Activated naive CD8-positive, alpha-beta T cell treated with anti-CD3 and anti-CD28 coated beads, Interleukin-2, amount 10 ng/mL, durations not matched to agents 7 days and 5 days (primary cell): Measurements from ENCODE around the gene GGTLC1. TPM values are rescaled to one million over a fixed set of nuclear protein-coding genes. Genes with fewer than 3 reads are reported as not detected.
"Not testable (repeated sequence)": the region's sequence is repeated elsewhere in the genome, so short reads cannot be mapped to it uniquely, and the experiment has no call there.

Experiments used
- ATAC-seq: fragments of 150-1000 bp; cut with Tn5 transposase; one replicate; pipeline ENCODE4 v1.10.0; 2021; ENCODE audit warnings: low read depth, moderate library complexity
- POLR2A ChIA-PET: fragments of 350-600 bp; sonication (Branson Sonifier 250); formaldehyde crosslinking; loops from one replicate; lab custom pipeline; 2021; ENCODE audit warnings: antibody characterized with exemption; lab: Charles Lee
- DNase-seq: peaks from one replicate; pipeline ENCODE4 v3.0.0; 2021
- H3K27ac Mint-ChIP-seq: one replicate; pipeline ENCODE4 v1.8.0; 2022; ENCODE audit warnings: mild to moderate bottlenecking, mixed read lengths
- H3K27me3 Mint-ChIP-seq: one replicate; pipeline ENCODE4 v1.8.0; 2022; ENCODE audit warnings: mild to moderate bottlenecking, moderate library complexity, mixed read lengths
- H3K36me3 Mint-ChIP-seq: one replicate; pipeline ENCODE4 v1.8.0; 2021; ENCODE audit warnings: mild to moderate bottlenecking, mixed read lengths
- H3K4me1 Mint-ChIP-seq: one replicate; pipeline ENCODE4 v1.8.0; 2021; ENCODE audit warnings: mixed read lengths
- H3K4me3 Mint-ChIP-seq: one replicate; pipeline ENCODE4 v1.8.0; 2022; ENCODE audit warnings: mild to moderate bottlenecking, moderate library complexity, mixed read lengths
- H3K9me3 Mint-ChIP-seq: one replicate; pipeline ENCODE4 v1.8.0; 2021; ENCODE audit warnings: mixed read lengths
- total RNA-seq, 2 experiments: library from RNA; stranded (reverse); gene quantifications; one replicate each; pipeline ENCODE4 v1.2.3, GENCODE V29; 2021

Gene GGTLC1
- total RNA-seq, 2 experiments from 2014 or later, result not detected

DNA sequence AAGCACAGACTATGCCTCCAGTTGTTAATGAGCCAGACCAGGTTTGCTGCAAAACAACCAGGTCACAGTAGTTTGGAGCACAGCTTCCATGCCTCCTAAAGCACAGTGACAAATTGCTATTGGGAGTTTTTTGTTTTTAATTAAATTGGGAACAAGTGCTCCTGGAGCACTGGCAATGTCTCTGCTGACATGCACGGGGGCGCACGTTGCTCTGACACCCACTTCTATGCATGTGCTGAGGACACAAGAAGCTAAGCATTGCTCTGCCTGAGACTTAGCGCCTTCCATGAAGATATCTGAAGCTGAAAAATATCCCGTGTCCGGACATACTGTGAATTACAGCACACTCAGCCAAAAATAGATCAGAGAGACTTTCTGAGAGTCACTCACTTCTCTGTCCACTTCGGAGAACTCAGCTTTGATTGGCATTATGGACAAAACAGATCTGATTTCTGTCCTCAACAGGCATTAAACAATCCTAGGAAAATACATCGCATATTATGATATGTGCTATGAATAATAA is 18.6 kb upstream of the GGTLC1 start:
- POLR2A ChIA-PET, result no interaction called here
- peaks cover 5% of the 10 kb centered on the region for H3K4me1 Mint-ChIP-seq
- ATAC-seq, result no peak
- no peak overlapping the region for H3K27ac Mint-ChIP-seq
- no peaks in the 10 kb centered on the region for H3K9me3 Mint-ChIP-seq
- no peak for DNase-seq
- no peaks in the 10 kb centered on the region for H3K27me3 Mint-ChIP-seq
- no peak overlapping the region for H3K4me3 Mint-ChIP-seq
- H3K36me3 Mint-ChIP-seq, result no peaks in the 10 kb centered on the region

DNA sequence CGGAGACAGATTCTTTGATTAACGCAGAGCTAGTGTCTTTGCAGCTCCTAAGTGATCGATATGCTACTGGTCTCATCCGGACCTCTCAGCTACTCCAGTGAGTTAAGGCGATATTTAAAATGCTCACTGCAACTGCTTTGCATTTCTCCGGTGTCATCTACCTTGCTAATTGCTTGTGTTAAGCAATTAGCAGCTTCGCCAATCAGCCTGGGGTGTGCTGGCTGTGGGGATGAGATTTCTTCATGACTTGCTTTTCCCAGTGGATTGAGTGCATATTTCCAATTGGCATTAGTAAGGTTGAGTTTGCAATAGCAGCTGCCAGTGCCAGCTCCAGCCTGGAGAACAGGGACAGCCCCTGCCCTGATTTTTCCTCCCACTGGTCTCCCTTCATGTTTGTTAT is 18.0 kb upstream of the GGTLC1 start:
- Mint-ChIP-seq H3K9me3 (no peaks in the 10 kb centered on the region), H3K4me3 (no peak overlapping the region), H3K27me3 (peaks cover 4% of the 10 kb centered on the region), H3K36me3 (no peaks in the 10 kb centered on the region), H3K4me1 (peaks cover 3% of the 10 kb centered on the region), H3K27ac (no peak overlapping the region)
- DNase-seq (no peak), ATAC-seq (no peak)
- POLR2A ChIA-PET, result no interaction called here

DNA sequence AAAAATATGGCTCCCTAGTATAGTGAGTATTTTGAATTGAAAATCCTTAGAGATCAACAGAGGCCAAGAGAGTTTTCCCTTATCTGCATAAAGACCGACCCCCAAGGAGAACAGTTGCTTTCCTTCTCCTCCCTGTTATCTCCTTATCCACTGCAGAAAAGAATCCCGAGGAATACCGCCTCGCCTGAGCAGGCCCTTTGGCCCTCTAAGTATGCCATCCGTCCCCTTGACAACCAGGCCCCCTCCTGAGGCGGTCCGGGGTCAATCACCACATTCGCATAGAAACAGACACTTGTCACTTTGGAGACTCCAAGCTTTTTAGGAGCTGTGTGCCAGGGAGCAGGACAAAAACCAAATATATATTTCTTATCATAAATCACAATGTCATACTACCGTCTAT is 15.9 kb upstream of the GGTLC1 start:
- Mint-ChIP-seq H3K36me3 (no peaks in the 10 kb centered on the region), H3K9me3 (no peaks in the 10 kb centered on the region), H3K27ac (no peak overlapping the region), H3K4me3 (no peak overlapping the region), H3K27me3 (peaks cover 15% of the 10 kb centered on the region), H3K4me1 (peaks cover 2% of the 10 kb centered on the region)
- ATAC-seq (no peak), DNase-seq (no peak)
- POLR2A ChIA-PET, result no interaction called here

DNA sequence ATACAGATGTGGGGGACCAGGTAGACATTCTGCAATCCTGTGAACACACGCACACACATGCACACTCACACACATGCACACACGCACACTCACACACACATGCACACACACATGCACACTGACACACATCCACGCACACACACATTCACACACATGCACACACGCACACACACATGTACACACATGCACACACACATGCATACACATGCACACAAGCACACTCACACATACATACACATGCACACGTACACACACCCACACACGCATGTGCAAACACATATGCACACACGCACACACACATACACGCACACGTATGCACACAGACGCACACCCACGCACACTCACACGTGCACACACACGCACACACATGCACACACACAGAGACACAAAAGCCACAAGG is 14.3 kb upstream of the GGTLC1 start:
- Mint-ChIP-seq H3K27ac (no peak overlapping the region), H3K4me1 (no peaks in the 10 kb centered on the region), H3K27me3 (peaks cover 18% of the 10 kb centered on the region), H3K4me3 (no peak overlapping the region), H3K9me3 (no peaks in the 10 kb centered on the region), H3K36me3 (no peaks in the 10 kb centered on the region)
- ATAC-seq, result no peak
- DNase-seq, result no peak
- POLR2A ChIA-PET, result no interaction called here

DNA sequence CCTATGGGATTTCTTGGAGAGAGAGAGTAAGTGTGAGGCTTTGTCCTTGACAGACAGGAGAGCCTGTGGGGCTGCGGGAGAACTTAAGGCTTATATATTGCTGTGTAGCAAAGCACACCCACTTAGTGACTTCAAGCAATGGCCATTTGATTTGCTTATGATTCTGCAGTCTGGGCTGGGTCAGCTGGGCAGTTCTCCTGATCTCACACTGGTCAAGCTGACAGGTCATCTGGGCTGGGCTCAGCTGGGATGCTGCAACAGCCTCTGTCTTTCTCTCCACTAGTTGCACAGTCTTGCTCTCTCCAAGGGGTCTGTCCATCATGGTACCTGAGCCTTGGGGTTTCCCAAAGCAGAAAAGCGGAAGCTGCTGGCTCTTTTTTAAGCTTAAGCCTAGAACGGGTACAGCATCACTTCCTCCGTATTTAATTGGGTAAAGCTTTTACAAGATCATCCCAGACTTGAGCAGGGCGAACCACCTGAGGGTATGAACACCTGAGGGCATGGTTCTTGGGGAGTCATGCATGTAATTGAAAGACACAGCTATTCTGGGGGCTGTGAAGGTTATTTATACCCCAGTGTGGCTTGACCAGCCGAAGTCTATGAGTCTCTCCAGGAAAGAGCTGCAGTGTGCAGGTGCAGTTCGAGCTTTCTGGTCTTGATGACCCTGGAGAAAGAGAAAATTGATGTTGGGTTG is 13.3 kb upstream of the GGTLC1 start:
- peaks cover 18% of the 10 kb centered on the region for H3K27me3 Mint-ChIP-seq
- POLR2A ChIA-PET, result interaction anchor here (0.6 kb wide), 1 partner anchor 786 kb away, joined by 3 read pairs; no protein-coding TSS in a partner anchor
- no peak overlapping the region for H3K4me3 Mint-ChIP-seq
- H3K9me3 Mint-ChIP-seq, result no peaks in the 10 kb centered on the region
- DNase-seq (no peak), ATAC-seq (no peak)
- H3K27ac Mint-ChIP-seq, result no peak overlapping the region
- no peaks in the 10 kb centered on the region for H3K36me3 Mint-ChIP-seq
- H3K4me1 Mint-ChIP-seq, result no peaks in the 10 kb centered on the region

DNA sequence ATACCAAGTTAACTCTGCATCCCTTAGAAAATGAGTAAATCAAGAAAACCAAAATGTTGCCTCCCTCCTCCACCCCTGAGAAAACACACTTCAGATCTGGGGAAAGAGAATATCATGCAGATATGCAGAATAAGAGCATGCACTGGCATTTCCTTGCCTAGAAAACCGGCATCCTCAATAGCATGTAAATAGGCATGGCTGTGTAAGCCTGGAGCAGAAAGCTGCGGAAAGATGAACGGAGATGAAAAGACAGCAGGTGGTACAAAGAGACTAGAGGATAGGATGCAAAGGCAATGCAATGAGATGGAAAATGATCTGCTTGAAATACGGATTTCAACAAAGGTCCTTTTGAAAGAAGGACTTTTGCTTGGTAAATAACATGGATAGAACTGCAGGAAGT is 10.3 kb upstream of the GGTLC1 start:
- Mint-ChIP-seq H3K36me3 (no peaks in the 10 kb centered on the region), H3K4me3 (no peak overlapping the region), H3K27me3 (peaks cover 18% of the 10 kb centered on the region), H3K4me1 (no peaks in the 10 kb centered on the region), H3K9me3 (no peaks in the 10 kb centered on the region), H3K27ac (no peak overlapping the region)
- no peak for ATAC-seq
- POLR2A ChIA-PET, result no interaction called here
- no peak for DNase-seq

DNA sequence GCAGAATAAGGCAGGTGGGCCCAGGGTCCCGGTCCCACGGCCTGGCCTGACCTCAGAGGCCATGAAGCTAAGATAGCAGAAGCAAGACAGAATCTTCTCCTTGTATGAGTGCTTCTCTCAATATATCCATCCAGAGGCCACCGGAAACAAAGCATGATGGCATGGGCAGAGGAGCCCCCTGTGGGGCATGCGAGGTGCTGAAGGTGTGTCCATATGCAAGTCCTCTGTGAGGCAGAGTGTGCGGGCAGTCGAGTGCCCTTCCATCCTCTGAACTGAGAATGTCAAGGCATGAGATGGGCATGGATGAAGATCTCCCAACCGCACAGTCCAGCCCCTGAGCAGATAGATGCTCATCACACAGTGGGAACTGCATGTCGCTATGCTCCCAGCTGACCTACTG is 9.8 kb upstream of the GGTLC1 start:
- H3K27me3 Mint-ChIP-seq, result peaks cover 18% of the 10 kb centered on the region
- no peak overlapping the region for H3K27ac Mint-ChIP-seq
- no peaks in the 10 kb centered on the region for H3K36me3 Mint-ChIP-seq
- no peaks in the 10 kb centered on the region for H3K9me3 Mint-ChIP-seq
- POLR2A ChIA-PET, result no interaction called here
- DNase-seq (no peak), ATAC-seq (no peak)
- H3K4me1 Mint-ChIP-seq, result no peaks in the 10 kb centered on the region
- no peak overlapping the region for H3K4me3 Mint-ChIP-seq

DNA sequence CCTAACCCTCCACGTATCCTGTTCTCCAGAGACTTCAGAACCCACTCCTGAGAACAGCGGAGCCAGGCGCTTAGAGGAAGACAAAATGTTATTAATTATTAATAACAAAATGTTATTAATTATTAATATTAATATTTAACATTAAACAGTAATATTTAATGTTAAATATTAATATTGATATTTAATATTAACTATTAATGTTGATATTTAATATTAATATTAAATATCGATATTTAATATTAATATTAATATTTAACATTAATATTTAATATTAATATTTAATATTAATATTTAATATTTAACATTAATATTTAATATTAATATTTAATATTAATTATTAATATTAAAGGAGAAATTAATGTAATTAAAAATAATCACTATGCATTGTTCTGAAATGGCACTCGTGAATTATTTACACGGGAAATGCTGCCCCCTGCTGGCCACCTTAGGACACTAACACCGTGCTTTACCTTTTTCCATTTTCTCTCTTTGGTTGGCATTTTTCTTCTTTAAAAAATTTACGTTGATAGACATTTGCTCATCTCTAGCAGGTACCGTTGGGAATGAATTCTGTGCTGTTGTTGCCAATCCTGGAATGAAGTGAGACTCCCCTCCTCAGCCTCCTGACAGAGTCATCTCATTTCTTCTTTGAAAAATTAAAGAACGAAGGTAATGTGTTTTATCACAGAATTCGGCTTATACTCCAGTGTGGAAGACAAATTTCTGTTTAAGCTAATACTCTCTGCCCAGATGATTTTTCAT is 7.5 kb upstream of the GGTLC1 start:
- DNase-seq, result peak; percentile 55
- ATAC-seq, result no peak
- Mint-ChIP-seq H3K27ac (no peak overlapping the region), H3K27me3 (peaks cover 11% of the 10 kb centered on the region), H3K9me3 (no peaks in the 10 kb centered on the region), H3K36me3 (no peaks in the 10 kb centered on the region), H3K4me3 (no peak overlapping the region), H3K4me1 (no peaks in the 10 kb centered on the region)
- POLR2A ChIA-PET, result no interaction called here

DNA sequence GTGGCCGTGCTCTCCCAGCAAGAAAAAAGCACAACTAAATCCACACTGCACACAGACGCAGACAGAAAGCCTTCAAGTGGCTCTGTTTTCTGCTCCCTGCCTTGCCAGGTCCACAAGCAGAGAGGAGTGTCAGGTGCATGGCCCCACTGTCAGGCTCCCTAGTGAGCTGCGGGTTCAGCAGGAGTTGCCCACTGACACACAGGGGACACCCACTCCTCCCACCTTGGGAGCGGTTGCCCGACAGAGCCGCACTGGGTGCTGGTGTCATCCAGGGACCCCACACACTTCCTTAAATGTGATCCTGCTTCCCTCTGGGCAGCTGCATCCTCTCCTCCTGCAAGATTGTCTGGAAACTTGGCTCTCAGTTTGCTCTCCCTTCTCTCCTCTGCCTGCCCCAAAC is 6.7 kb upstream of the GGTLC1 start:
- H3K27me3 Mint-ChIP-seq, H3K36me3 Mint-ChIP-seq, H3K4me3 Mint-ChIP-seq, H3K9me3 Mint-ChIP-seq, POLR2A ChIA-PET, ATAC-seq, H3K4me1 Mint-ChIP-seq, H3K27ac Mint-ChIP-seq, DNase-seq: not testable (repeated sequence)

DNA sequence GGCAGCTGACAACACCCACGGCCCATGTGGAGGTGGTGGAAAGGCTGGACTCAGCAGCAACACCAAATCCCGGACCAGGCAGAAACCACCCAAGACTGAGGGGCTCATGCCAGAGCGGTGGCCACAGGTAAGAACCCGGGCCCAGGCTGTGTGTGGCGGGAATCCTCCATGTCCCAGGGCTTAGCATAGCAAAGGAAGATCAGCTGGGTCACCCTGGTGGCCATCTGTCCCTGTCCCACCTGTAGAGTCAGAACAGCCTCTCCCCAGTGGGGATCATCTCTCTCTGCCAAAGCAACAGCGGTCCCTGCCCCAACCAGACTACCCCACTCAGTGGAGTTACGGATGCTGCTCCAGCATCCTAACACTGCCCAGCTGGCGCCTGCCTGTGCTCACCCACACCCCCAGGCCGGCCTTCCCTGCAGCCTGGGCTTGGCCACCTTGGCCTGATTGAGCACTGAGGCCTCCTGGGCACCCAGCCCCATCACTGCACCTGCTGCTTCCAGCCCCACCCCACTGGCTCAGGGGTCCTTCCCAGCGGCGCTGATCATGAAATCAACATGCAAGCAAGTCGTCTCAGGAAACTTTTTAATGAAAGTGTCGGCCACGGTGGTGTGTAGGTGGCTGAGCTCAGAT is 5.5 kb upstream of the GGTLC1 start:
- H3K27me3 Mint-ChIP-seq, H3K4me3 Mint-ChIP-seq, POLR2A ChIA-PET, ATAC-seq, H3K36me3 Mint-ChIP-seq, DNase-seq, H3K27ac Mint-ChIP-seq, H3K9me3 Mint-ChIP-seq, H3K4me1 Mint-ChIP-seq: not testable (repeated sequence)

DNA sequence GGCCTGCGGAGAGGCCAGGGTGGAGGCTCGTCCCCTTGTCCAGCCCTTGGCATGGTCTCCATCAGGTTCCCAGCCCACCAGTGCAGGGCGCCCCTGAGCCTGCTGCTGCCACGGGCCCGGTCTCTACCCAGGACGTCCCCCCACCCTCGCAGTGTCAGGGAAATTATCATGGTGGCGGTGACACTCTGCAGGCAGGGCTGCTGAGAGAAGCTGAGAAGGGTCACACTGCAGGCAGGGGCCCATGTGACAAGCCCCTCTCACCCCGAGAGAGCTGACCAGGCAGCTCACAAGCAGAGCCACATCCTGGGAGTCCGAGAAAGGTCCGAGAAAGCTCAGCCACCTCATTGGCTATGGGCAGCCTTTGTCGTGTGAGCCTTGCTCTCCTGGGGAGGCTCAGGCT is 4.9 kb upstream of the GGTLC1 start:
- H3K4me3 Mint-ChIP-seq, H3K27ac Mint-ChIP-seq, H3K36me3 Mint-ChIP-seq, H3K27me3 Mint-ChIP-seq, DNase-seq, POLR2A ChIA-PET, ATAC-seq, H3K9me3 Mint-ChIP-seq, H3K4me1 Mint-ChIP-seq: not testable (repeated sequence)

DNA sequence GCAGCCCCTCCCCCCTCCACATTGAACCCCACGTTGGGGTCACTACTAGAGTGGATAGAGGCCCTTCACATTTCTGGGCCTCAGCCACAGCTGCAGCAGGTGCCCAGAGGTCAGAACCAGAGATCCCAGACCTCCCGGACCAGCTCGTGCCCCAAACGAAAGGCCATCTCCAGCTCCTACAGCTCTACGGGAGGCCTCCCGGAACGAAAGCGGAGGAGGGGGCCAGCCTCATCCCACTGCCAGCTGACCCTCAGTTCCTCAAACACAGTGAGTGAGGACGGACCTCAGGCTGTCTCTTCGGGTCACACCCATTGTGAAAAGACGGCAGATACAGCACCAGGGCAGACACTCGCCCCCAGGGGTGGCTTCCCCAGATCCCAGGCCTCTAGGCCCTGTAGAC is 1.7 kb upstream of the GGTLC1 start:
- POLR2A ChIA-PET, H3K4me1 Mint-ChIP-seq: not testable (repeated sequence)

DNA sequence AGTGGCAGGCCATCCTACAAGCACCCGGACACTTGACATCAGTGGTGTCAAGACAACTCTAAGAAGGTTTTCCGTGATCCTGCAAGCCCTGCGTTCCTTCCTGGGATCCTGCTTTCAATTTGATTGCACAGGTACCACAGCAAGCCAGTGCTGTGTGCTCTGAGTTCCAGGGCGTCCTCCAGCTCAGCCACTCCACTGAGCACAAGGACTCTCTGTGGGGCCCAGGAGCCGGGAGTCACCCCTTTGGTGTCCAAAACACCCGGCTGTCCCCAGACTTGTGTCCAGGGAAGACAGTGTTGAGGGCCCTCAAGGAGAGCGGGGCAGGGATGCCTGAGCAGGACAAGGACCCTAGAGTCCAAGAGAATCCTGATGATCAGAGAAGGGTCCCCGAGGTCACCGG is 387 bp upstream of the GGTLC1 start:
- ATAC-seq, H3K9me3 Mint-ChIP-seq, DNase-seq, H3K27ac Mint-ChIP-seq, H3K4me3 Mint-ChIP-seq, H3K4me1 Mint-ChIP-seq, H3K36me3 Mint-ChIP-seq, POLR2A ChIA-PET, H3K27me3 Mint-ChIP-seq: not testable (repeated sequence)

More for the DNA sequence above, 1.7 kb upstream of the GGTLC1 start:
- H3K9me3 Mint-ChIP-seq, H3K27ac Mint-ChIP-seq, H3K36me3 Mint-ChIP-seq, DNase-seq, H3K27me3 Mint-ChIP-seq, H3K4me3 Mint-ChIP-seq, ATAC-seq: not testable (repeated sequence)

DNA sequence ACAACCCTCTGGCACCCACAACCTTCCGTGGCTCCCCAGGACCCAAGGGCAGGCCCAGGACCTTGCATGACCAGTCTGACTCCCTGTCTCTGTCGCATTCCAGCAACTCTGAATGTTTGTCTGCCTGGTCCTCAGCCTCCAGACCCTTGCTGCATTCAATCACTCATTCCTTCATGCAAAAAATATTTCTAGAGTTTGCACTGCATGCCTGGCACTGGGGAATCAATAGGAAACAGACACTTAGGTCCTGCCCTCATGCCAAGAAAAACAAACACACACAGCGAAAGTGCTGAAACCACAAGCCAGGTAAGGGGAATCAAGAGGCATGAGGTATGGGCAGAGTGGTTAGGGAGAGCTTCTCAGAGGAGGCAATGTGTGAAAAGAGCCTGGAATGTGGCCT is 1.9 kb downstream of the GGTLC1 start:
- H3K36me3 Mint-ChIP-seq, ATAC-seq, H3K27ac Mint-ChIP-seq, H3K4me3 Mint-ChIP-seq, DNase-seq, H3K9me3 Mint-ChIP-seq, POLR2A ChIA-PET, H3K4me1 Mint-ChIP-seq, H3K27me3 Mint-ChIP-seq: not testable (repeated sequence)
